Gastroesophageal sphincter (tissue), 4 donors: ENCODE measurements around the gene HPD. TPM values are rescaled to one million over a fixed set of nuclear protein-coding genes. Genes with fewer than 3 reads are reported as not detected.

Source experiments
- ATAC-seq: fragments of 150-250 bp; one replicate; pipeline ENCODE4 v1.9.1; 2016; ENCODE audit warnings: mild to moderate bottlenecking, moderate library complexity
- H3K27ac ChIP-seq, 4 donors: fragments of 200-600 bp; sonication (generic) in 3 of 4; 1 replicate in 3 of 4; 2 replicates in 1 of 4; pipeline ENCODE4 v1.5.1; 2016 to 2019
- H3K27me3 ChIP-seq: fragments of 200-600 bp; sonication (generic); one replicate; pipeline ENCODE4 v1.5.1; 2019
- H3K36me3 ChIP-seq, 2 donors: fragments of 200-600 bp; sonication (generic); one replicate each; pipeline ENCODE4 v1.5.1; 2019; ENCODE audit warnings: control low read depth in 1 of 2
- H3K4me1 ChIP-seq, 3 donors: fragments of 200-600 bp; sonication (generic); 1 replicate in 2 of 3; 2 replicates in 1 of 3; pipeline ENCODE4 v1.5.1; 2016 to 2019; ENCODE audit warnings: control low read depth in 2 of 3
- H3K4me3 ChIP-seq, 2 donors: fragments of 200-600 bp; sonication (generic); one replicate each; pipeline ENCODE4 v1.5.1; 2019; ENCODE audit warnings: mild to moderate bottlenecking in 1 of 2, moderate library complexity in 1 of 2
- H3K9me3 ChIP-seq, 3 donors: fragments of 200-600 bp; sonication (generic); one replicate each; pipeline ENCODE4 v1.5.1; 2017 to 2019; ENCODE audit warnings: control low read depth in 2 of 3
- CTCF ChIP-seq, 4 experiments: fragments of 200-600 bp in 2 of 4; fragments of 450-650 bp in 2 of 4; sonication (generic) in 1 of 4; IDR thresholded peaks; one replicate each; pipeline ENCODE4 v1.5.1; 2017 to 2019; ENCODE audit warnings: antibody characterized with exemption in 4 of 4, mild to moderate bottlenecking in 2 of 4, moderate library complexity in 2 of 4
- EP300 ChIP-seq: sonication (generic); formaldehyde crosslinking; IDR thresholded peaks from one replicate; pipeline ENCODE4 v1.6.1; 2017; ENCODE audit warnings: antibody characterized with exemption, mild to moderate bottlenecking
- POLR2A ChIP-seq, 2 donors: fragments of 450-650 bp; IDR thresholded peaks; one replicate each; pipeline ENCODE4 v1.6.1; 2017; ENCODE audit warnings: antibody characterized with exemption in 2 of 2, mild to moderate bottlenecking in 2 of 2, moderate library complexity in 1 of 2
- POLR2AphosphoS5 ChIP-seq: sonication (generic); formaldehyde crosslinking; IDR thresholded peaks from one replicate; pipeline ENCODE4 v1.6.1; 2017; ENCODE audit warnings: antibody characterized with exemption
- WGBS, 2 donors: methylation state at CpG; one replicate each; pipeline ENCODE4 v1.1.5; 2018; ENCODE audit warnings: low coverage in 1 of 2; 5-methylcytosine and 5-hydroxymethylcytosine counted together
- total RNA-seq, 4 donors: library from RNA; depleted of rRNA; stranded (reverse); fragments of >200 nt; gene quantifications; one replicate each; pipeline ENCODE4 v1.1.0, GENCODE V29; 2016

HPD gene
- total RNA-seq, 4 donors from 2014 or later: 1.2 to 5.0 (median 2.6) TPM; not detected in 1

GRCh38 chr12:121815263-121815662, 43.4 kb downstream of the HPD start:
- Histone ChIP-seq H3K27ac (no peak overlapping the region), H3K27me3 (no peaks in the 10 kb centered on the region), H3K4me3 (no peak overlapping the region), H3K4me1 (peaks cover 0 to 44% (median 30%) of the 10 kb centered on the region in 3 donors), H3K9me3 (no peaks in the 10 kb centered on the region), H3K36me3 (peaks cover 0 to 78% of the 10 kb centered on the region in 2 donors)
- 78 to 80% methylated on average over 4 to 8 of the region's 8 CpGs for WGBS, 2 donors
- ATAC-seq: no peak
- no peak for TF ChIP-seq POLR2A (IDR thresholded peaks at IDR 0.05)
- no peak for TF ChIP-seq CTCF (IDR thresholded peaks at IDR 0.05)
- no peak for TF ChIP-seq EP300
- no peak for TF ChIP-seq POLR2AphosphoS5

- ATAC-seq: no peak
- peaks cover 0 to 78% of the 10 kb centered on the region in 2 donors for H3K36me3 ChIP-seq
- 100% methylated on average over 4 of the region's 31 CpGs; no CpG with 5 or more reads in 1 of the 2 donors for WGBS, 2 donors
Measured at GRCh38 chr12:121814429-121815119, 44.1 kb downstream of the HPD start.

GRCh38 chr12:121813951-121814350, 44.7 kb downstream of the HPD start:
- TF ChIP-seq POLR2A (IDR thresholded peaks at IDR 0.05): no peak
- TF ChIP-seq POLR2AphosphoS5: no peak
- TF ChIP-seq CTCF (IDR thresholded peaks at IDR 0.05): no peak
- no peak for TF ChIP-seq EP300
- Histone ChIP-seq H3K4me3 (no peak overlapping the region), H3K36me3 (peaks cover 0 to 78% of the 10 kb centered on the region in 2 donors), H3K27ac (no peak overlapping the region), H3K27me3 (no peaks in the 10 kb centered on the region), H3K4me1 (peaks cover 0 to 52% (median 32%) of the 10 kb centered on the region in 3 donors), H3K9me3 (no peaks in the 10 kb centered on the region)
- 80% methylated on average over 1 of the region's 14 CpGs; no CpG with 5 or more reads in 1 of the 2 donors for WGBS, 2 donors
- no peak for ATAC-seq

More at GRCh38 chr12:121814429-121815119, 44.1 kb downstream of the HPD start:
- no peaks in the 10 kb centered on the region for H3K27me3 ChIP-seq
- no peak overlapping the region for H3K27ac ChIP-seq
- TF ChIP-seq POLR2A (IDR thresholded peaks at IDR 0.05): no peak
- no peak for TF ChIP-seq EP300
- no peak for TF ChIP-seq CTCF (IDR thresholded peaks at IDR 0.05)
- no peak for TF ChIP-seq POLR2AphosphoS5
- H3K4me1 ChIP-seq: peaks cover 0 to 51% (median 32%) of the 10 kb centered on the region in 3 donors
- H3K4me3 ChIP-seq: no peak overlapping the region
- no peaks in the 10 kb centered on the region for H3K9me3 ChIP-seq

- WGBS, 2 donors: 0 to 43% methylated on average over 1 to 15 of the region's 25 CpGs
- Histone ChIP-seq H3K9me3 (no peaks in the 10 kb centered on the region), H3K36me3 (peaks cover 0 to 78% of the 10 kb centered on the region in 2 donors), H3K4me1 (peaks cover 0 to 58% (median 32%) of the 10 kb centered on the region in 3 donors), H3K4me3 (peak overlapping the region; percentile 44 to 64), H3K27ac (peak overlapping the region in 3 of 4 donors; percentile 83 to 84 (median 83)), H3K27me3 (no peaks in the 10 kb centered on the region)
- TF ChIP-seq POLR2A (IDR thresholded peaks at IDR 0.05): no peak
- no peak for ATAC-seq
Measured at GRCh38 chr12:121812921-121813896, 45.5 kb downstream of the HPD start.

GRCh38 chr12:121812320-121812871, 46.3 kb downstream of the HPD start:
- Histone ChIP-seq H3K27ac (peak overlapping the region in 3 of 4 donors; percentile 83 to 84 (median 83)), H3K4me1 (peaks cover 0 to 66% (median 32%) of the 10 kb centered on the region in 3 donors), H3K27me3 (no peaks in the 10 kb centered on the region), H3K9me3 (no peaks in the 10 kb centered on the region), H3K4me3 (peak overlapping the region; percentile 44 to 64), H3K36me3 (peaks cover 0 to 78% of the 10 kb centered on the region in 2 donors)
- TF ChIP-seq EP300 (no peak), POLR2AphosphoS5 (no peak), POLR2A (IDR thresholded peaks at IDR 0.05) (no peak), CTCF (IDR thresholded peaks at IDR 0.05) (no peak)
- peak; percentile 83 for ATAC-seq
- WGBS, 2 donors: 21 to 27% methylated on average over 6 of the region's 26 CpGs
